Endothelial cell (in vitro differentiated cells): ENCODE measurements around the gene SAMHD1. TPM values are rescaled to one million over a fixed set of nuclear protein-coding genes. Genes with fewer than 3 reads are reported as not detected.

Experiments used
- DNase-seq: peaks from one replicate; pipeline ENCODE4 v3.0.0; 2021; ENCODE audit warnings: low spot score
- H3K27ac Mint-ChIP-seq: one replicate; pipeline ENCODE4 v1.8.0; 2021; ENCODE audit warnings: mixed read lengths, inconsistent platforms; ENCODE audit not compliant: unreplicated experiment
- H3K27me3 Mint-ChIP-seq: one replicate; pipeline ENCODE4 v1.8.0; 2021; ENCODE audit warnings: mild to moderate bottlenecking, moderate library complexity, mixed read lengths, inconsistent platforms; ENCODE audit not compliant: unreplicated experiment
- H3K36me3 Mint-ChIP-seq: one replicate; pipeline ENCODE4 v1.8.0; 2021; ENCODE audit warnings: mild to moderate bottlenecking, low read depth, mixed read lengths, inconsistent platforms; ENCODE audit not compliant: unreplicated experiment
- H3K4me1 Mint-ChIP-seq: one replicate; pipeline ENCODE4 v1.8.0; 2021; ENCODE audit warnings: mild to moderate bottlenecking, mixed read lengths, inconsistent platforms; ENCODE audit not compliant: unreplicated experiment
- H3K4me3 Mint-ChIP-seq: one replicate; pipeline ENCODE4 v1.8.0; 2021; ENCODE audit warnings: mild to moderate bottlenecking, mixed read lengths, inconsistent platforms; ENCODE audit not compliant: unreplicated experiment
- H3K9me3 Mint-ChIP-seq: one replicate; pipeline ENCODE4 v1.8.0; 2021; ENCODE audit warnings: mixed read lengths, inconsistent platforms; ENCODE audit not compliant: unreplicated experiment
- total RNA-seq: library from RNA; stranded (reverse); fragmentation: NEBNext Ultra II Directional; extraction: Animal tissue kit (Norgen Biotek cat#: 25700); gene quantifications from one replicate; pipeline ENCODE4 v1.2.1, GENCODE V29; 2021; ENCODE audit not compliant: unreplicated experiment
- TF ChIP-seq, protein P1 (sequence below): fragments of 200-600 bp; sonication (generic); IDR thresholded peaks from one replicate; pipeline ENCODE4 v1.5.0; 2021; ENCODE audit warnings: antibody characterized with exemption; ENCODE audit not compliant: unreplicated experiment

SAMHD1 gene
- total RNA-seq, 1 donor from 2014 or later = 58.1 TPM

DNA sequence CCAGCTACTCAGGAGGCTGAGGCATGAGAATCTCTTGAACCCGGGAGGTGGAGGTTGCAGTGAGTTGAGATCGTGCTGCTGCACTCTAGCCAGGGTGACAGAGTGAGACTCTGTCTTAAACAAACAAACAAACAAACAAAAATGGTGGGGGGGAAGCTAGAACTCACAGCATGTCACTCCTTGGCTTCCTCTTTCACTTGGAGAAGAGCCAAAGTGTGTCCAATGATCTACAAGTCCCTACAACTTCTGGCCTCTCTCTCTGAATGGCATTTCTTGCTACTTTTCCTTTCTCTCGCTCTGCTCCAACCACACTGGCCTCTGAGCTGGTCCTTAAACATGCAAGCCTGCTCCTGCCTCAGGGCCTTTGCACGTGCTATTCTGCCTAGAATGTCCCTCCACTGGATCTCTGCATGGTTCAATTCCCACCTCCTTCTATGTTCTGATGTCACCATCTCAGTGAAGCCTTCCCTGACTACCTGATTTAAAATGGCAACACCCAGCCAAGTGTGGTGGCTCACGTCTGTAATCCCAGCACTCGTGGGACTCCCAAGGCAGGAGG, 67.5 kb downstream of the SAMHD1 start:
- TF ChIP-seq, protein P1, sequence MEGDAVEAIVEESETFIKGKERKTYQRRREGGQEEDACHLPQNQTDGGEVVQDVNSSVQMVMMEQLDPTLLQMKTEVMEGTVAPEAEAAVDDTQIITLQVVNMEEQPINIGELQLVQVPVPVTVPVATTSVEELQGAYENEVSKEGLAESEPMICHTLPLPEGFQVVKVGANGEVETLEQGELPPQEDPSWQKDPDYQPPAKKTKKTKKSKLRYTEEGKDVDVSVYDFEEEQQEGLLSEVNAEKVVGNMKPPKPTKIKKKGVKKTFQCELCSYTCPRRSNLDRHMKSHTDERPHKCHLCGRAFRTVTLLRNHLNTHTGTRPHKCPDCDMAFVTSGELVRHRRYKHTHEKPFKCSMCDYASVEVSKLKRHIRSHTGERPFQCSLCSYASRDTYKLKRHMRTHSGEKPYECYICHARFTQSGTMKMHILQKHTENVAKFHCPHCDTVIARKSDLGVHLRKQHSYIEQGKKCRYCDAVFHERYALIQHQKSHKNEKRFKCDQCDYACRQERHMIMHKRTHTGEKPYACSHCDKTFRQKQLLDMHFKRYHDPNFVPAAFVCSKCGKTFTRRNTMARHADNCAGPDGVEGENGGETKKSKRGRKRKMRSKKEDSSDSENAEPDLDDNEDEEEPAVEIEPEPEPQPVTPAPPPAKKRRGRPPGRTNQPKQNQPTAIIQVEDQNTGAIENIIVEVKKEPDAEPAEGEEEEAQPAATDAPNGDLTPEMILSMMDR = no peak
- H3K27me3 Mint-ChIP-seq = peaks cover 4% of the 10 kb centered on the region
- H3K27ac Mint-ChIP-seq = no peak overlapping the region
- H3K36me3 Mint-ChIP-seq = peaks cover 3% of the 10 kb centered on the region
- no peak for DNase-seq
- H3K9me3 Mint-ChIP-seq = no peaks in the 10 kb centered on the region
- peaks cover 3% of the 10 kb centered on the region for H3K4me1 Mint-ChIP-seq
- no peak overlapping the region for H3K4me3 Mint-ChIP-seq

DNA sequence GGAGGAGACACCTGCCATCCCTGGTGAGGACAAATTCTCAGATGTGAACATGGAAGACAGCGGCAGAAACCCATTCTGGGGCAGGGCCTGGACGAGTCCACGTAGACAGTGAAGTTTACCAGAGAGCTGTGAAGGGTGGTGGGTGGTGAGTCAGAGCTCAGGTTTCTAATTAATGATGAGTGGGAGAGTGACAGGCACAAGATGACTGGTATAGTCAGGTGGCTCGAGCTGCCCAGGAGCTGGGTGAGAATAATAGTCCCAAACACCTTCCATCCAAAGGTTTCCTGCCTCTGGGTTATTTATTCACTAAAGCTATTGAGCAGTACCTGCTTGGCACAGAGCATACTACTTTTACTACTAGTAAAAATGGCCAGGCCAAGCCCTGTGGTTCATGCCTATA, 69.6 kb downstream of the SAMHD1 start:
- no peaks in the 10 kb centered on the region for H3K9me3 Mint-ChIP-seq
- TF ChIP-seq, protein P1 = no peak
- no peak overlapping the region for H3K4me3 Mint-ChIP-seq
- no peak overlapping the region for H3K27ac Mint-ChIP-seq
- H3K36me3 Mint-ChIP-seq = peaks cover 3% of the 10 kb centered on the region
- DNase-seq = no peak
- peaks cover 4% of the 10 kb centered on the region for H3K27me3 Mint-ChIP-seq
- H3K4me1 Mint-ChIP-seq = peaks cover 1% of the 10 kb centered on the region

- Mint-ChIP-seq H3K36me3 (peaks cover 3% of the 10 kb centered on the region), H3K27ac (no peak overlapping the region), H3K9me3 (no peaks in the 10 kb centered on the region), H3K27me3 (peaks cover 4% of the 10 kb centered on the region), H3K4me3 (no peak overlapping the region), H3K4me1 (no peaks in the 10 kb centered on the region)
- no peak for DNase-seq
- TF ChIP-seq, protein P1 = no peak
Observed at GRCh38 chr20:36881331-36881730, 70.2 kb downstream of the SAMHD1 start.

DNA sequence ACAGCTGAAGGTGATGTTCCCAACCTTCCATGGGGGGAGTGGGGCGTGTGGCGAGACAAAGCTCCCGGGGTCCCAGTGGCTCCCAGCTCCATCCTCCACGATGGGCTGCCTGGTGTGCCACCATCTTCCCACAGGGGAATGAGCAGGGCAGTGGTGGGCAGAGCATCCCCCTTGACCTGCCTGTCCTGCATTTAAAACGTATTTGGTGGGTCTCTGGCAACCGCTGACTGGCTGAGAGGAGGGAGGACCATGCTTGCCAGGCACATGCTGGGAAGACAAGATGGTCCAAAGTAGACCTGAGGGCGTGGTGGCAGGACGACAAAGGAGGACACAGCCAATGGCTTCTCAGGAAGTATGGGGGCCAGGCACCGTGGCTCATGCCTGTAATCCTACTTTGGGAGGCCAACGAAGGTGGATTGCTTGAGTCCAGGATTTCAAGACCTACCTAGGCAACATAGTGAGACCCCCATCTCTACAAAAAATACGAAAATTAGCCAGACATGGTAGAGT, 70.7 kb downstream of the SAMHD1 start:
- Mint-ChIP-seq H3K4me3 (no peak overlapping the region), H3K27me3 (peaks cover 3% of the 10 kb centered on the region), H3K27ac (no peak overlapping the region), H3K4me1 (peaks cover under 1% of the 10 kb centered on the region), H3K36me3 (peaks cover 3% of the 10 kb centered on the region), H3K9me3 (no peaks in the 10 kb centered on the region)
- TF ChIP-seq, protein P1 = no peak
- no peak for DNase-seq

DNA sequence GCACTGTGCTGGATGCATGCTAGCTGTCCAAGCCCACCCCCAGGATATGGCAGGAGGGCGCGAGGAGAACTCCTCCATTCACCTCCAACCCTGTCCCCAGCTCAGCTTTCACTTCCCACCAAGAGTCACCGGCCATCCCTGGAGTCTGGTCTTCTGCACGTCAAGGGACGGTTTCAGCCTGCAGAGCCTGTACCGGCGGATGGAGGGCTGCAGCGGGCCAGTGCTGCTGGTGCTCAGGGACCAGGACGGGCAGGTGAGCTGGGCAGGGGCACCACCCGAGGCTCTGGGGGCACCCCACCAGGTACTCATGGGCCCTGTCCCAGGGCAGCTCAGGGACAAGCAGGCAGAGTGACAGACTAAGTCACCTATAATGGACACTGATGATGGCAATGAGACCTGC, 72.6 kb downstream of the SAMHD1 start:
- H3K27ac Mint-ChIP-seq = no peak overlapping the region
- peaks cover 3% of the 10 kb centered on the region for H3K36me3 Mint-ChIP-seq
- no peak for DNase-seq
- H3K4me1 Mint-ChIP-seq = peaks cover 3% of the 10 kb centered on the region
- TF ChIP-seq, protein P1 = no peak
- H3K4me3 Mint-ChIP-seq = no peak overlapping the region
- H3K9me3 Mint-ChIP-seq = no peaks in the 10 kb centered on the region
- H3K27me3 Mint-ChIP-seq = peaks cover 2% of the 10 kb centered on the region
